ENCODE measurements around the gene FGFBP2. TPM values are rescaled to one million over a fixed set of nuclear protein-coding genes. Genes with fewer than 3 reads are reported as not detected.

Gene FGFBP2
- total and polyA plus RNA-seq, 2 experiments from 2014 or later, result 0.18 to 0.56 TPM

DNA sequence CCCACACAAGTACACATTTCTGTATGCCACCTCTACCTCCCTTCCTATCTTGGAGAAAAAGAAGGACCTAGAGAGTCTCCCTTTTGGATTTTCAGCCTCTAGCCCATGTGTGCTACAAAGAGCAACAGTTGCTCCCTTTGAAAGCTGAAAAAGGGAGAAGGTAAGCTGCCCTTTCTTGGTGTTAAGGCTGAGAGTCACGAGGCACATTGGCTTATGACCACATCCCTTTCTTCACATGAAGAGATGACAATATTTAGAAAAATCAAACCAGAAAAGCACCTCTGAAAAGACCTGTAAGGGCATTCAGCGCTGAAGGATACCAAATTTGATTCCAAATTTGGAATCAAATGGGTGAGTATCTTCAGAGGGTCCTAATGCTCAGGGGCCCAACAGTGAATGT, 18.1 kb downstream of the FGFBP2 start (continued):
- TF ChIP-seq, protein P1, sequence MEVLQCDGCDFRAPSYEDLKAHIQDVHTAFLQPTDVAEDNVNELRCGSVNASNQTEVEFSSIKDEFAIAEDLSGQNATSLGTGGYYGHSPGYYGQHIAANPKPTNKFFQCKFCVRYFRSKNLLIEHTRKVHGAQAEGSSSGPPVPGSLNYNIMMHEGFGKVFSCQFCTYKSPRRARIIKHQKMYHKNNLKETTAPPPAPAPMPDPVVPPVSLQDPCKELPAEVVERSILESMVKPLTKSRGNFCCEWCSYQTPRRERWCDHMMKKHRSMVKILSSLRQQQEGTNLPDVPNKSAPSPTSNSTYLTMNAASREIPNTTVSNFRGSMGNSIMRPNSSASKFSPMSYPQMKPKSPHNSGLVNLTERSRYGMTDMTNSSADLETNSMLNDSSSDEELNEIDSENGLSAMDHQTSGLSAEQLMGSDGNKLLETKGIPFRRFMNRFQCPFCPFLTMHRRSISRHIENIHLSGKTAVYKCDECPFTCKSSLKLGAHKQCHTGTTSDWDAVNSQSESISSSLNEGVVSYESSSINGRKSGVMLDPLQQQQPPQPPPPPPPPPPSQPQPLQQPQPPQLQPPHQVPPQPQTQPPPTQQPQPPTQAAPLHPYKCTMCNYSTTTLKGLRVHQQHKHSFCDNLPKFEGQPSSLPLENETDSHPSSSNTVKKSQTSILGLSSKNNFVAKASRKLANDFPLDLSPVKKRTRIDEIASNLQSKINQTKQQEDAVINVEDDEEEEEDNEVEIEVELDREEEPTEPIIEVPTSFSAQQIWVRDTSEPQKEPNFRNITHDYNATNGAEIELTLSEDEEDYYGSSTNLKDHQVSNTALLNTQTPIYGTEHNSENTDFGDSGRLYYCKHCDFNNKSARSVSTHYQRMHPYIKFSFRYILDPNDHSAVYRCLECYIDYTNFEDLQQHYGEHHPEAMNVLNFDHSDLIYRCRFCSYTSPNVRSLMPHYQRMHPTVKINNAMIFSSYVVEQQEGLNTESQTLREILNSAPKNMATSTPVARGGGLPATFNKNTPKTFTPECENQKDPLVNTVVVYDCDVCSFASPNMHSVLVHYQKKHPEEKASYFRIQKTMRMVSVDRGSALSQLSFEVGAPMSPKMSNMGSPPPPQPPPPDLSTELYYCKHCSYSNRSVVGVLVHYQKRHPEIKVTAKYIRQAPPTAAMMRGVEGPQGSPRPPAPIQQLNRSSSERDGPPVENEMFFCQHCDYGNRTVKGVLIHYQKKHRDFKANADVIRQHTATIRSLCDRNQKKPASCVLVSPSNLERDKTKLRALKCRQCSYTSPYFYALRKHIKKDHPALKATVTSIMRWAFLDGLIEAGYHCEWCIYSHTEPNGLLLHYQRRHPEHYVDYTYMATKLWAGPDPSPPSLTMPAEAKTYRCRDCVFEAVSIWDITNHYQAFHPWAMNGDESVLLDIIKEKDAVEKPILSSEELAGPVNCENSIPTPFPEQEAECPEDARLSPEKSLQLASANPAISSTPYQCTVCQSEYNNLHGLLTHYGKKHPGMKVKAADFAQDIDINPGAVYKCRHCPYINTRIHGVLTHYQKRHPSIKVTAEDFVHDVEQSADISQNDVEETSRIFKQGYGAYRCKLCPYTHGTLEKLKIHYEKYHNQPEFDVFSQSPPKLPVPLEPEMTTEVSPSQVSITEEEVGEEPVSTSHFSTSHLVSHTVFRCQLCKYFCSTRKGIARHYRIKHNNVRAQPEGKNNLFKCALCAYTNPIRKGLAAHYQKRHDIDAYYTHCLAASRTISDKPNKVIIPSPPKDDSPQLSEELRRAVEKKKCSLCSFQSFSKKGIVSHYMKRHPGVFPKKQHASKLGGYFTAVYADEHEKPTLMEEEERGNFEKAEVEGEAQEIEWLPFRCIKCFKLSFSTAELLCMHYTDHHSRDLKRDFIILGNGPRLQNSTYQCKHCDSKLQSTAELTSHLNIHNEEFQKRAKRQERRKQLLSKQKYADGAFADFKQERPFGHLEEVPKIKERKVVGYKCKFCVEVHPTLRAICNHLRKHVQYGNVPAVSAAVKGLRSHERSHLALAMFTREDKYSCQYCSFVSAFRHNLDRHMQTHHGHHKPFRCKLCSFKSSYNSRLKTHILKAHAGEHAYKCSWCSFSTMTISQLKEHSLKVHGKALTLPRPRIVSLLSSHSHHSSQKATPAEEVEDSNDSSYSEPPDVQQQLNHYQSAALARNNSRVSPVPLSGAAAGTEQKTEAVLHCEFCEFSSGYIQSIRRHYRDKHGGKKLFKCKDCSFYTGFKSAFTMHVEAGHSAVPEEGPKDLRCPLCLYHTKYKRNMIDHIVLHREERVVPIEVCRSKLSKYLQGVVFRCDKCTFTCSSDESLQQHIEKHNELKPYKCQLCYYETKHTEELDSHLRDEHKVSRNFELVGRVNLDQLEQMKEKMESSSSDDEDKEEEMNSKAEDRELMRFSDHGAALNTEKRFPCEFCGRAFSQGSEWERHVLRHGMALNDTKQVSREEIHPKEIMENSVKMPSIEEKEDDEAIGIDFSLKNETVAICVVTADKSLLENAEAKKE (CRISPR knock-in tag; IDR thresholded peaks at IDR 0.05), result no peak
- TF ChIP-seq STAT1 (IDR thresholded peaks at IDR 0.05; ENCODE audit: unreplicated experiment), result no peak

DNA sequence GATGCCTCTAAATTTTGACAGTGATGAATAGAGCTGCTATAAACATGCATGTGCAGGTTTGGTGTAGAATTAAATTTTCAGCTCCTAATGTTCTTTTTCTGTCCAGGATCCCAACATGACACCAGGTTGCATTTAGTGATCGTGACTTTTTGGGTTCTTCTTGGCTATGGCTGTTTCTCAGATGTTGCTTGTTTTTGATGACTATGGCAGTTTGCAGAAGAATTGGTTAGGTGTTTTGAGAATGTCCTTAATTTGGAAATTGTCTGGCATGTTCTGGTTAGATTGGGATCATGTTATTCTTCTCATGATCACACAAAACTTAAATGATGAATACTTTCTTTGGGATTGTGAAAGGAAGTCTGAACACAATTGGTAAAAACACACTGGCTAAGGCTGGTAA, 20.7 kb downstream of the FGFBP2 start:
- no peak overlapping the region for H3K4me2 ChIP-seq
- Mint-ChIP-seq H3K4me3 (no peak overlapping the region), H3K9me3 (no peaks in the 10 kb centered on the region), H3K27me3 (ENCODE audit: insufficient read depth, low read depth, poor library complexity) (peaks cover 8% of the 10 kb centered on the region), H3K36me3 (ENCODE audit: low read depth) (no peaks in the 10 kb centered on the region), H3K4me1 (peaks cover 10% of the 10 kb centered on the region), H3K27ac (no peak overlapping the region)
- H2AFZ ChIP-seq, result no peak overlapping the region
- H3K36me3 ChIP-seq (ENCODE audit: insufficient read depth), result no peaks in the 10 kb centered on the region
- ATAC-seq (no peak), DNase-seq (ENCODE audit: low spot score) (no peak)
- H3K27ac ChIP-seq (ENCODE audit: low read depth), result no peak overlapping the region
- no peaks in the 10 kb centered on the region for H3K79me2 ChIP-seq (replicated peaks; ENCODE audit: insufficient read depth)
- H3F3A ChIP-seq (replicated peaks; ENCODE audit: low read depth), result no peaks in the 10 kb centered on the region
- H4K20me1 ChIP-seq (replicated peaks; ENCODE audit: insufficient read depth), result no peaks in the 10 kb centered on the region
- peaks cover 11% of the 10 kb centered on the region for H3K9me2 ChIP-seq (ENCODE audit: insufficient read depth)
- H3K4me3 ChIP-seq, result no peak overlapping the region
- H3K27me3 ChIP-seq (ENCODE audit: insufficient read depth), result no peaks in the 10 kb centered on the region
- no peaks in the 10 kb centered on the region for H3K4me1 ChIP-seq (ENCODE audit: insufficient read depth)
- TF ChIP-seq ZNF114 (CRISPR knock-in tag; IDR thresholded peaks at IDR 0.05), result no peak
- no peak for TF ChIP-seq NANOG (IDR thresholded peaks at IDR 0.05; ENCODE audit: borderline replicate concordance)
- TF ChIP-seq, protein P2, sequence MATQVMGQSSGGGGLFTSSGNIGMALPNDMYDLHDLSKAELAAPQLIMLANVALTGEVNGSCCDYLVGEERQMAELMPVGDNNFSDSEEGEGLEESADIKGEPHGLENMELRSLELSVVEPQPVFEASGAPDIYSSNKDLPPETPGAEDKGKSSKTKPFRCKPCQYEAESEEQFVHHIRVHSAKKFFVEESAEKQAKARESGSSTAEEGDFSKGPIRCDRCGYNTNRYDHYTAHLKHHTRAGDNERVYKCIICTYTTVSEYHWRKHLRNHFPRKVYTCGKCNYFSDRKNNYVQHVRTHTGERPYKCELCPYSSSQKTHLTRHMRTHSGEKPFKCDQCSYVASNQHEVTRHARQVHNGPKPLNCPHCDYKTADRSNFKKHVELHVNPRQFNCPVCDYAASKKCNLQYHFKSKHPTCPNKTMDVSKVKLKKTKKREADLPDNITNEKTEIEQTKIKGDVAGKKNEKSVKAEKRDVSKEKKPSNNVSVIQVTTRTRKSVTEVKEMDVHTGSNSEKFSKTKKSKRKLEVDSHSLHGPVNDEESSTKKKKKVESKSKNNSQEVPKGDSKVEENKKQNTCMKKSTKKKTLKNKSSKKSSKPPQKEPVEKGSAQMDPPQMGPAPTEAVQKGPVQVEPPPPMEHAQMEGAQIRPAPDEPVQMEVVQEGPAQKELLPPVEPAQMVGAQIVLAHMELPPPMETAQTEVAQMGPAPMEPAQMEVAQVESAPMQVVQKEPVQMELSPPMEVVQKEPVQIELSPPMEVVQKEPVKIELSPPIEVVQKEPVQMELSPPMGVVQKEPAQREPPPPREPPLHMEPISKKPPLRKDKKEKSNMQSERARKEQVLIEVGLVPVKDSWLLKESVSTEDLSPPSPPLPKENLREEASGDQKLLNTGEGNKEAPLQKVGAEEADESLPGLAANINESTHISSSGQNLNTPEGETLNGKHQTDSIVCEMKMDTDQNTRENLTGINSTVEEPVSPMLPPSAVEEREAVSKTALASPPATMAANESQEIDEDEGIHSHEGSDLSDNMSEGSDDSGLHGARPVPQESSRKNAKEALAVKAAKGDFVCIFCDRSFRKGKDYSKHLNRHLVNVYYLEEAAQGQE (IDR thresholded peaks at IDR 0.05; ENCODE audit: unreplicated experiment), result no peak
- no peak for TF ChIP-seq POLR2AphosphoS5 (IDR thresholded peaks at IDR 0.05; ENCODE audit: low read depth)
- TF ChIP-seq, protein P3, sequence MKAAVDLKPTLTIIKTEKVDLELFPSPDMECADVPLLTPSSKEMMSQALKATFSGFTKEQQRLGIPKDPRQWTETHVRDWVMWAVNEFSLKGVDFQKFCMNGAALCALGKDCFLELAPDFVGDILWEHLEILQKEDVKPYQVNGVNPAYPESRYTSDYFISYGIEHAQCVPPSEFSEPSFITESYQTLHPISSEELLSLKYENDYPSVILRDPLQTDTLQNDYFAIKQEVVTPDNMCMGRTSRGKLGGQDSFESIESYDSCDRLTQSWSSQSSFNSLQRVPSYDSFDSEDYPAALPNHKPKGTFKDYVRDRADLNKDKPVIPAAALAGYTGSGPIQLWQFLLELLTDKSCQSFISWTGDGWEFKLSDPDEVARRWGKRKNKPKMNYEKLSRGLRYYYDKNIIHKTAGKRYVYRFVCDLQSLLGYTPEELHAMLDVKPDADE (IDR thresholded peaks at IDR 0.05), result no peak
- TF ChIP-seq ZNF331 (CRISPR knock-in tag; IDR thresholded peaks at IDR 0.05; ENCODE audit: low read depth), result no peak
- TF ChIP-seq, protein P4, sequence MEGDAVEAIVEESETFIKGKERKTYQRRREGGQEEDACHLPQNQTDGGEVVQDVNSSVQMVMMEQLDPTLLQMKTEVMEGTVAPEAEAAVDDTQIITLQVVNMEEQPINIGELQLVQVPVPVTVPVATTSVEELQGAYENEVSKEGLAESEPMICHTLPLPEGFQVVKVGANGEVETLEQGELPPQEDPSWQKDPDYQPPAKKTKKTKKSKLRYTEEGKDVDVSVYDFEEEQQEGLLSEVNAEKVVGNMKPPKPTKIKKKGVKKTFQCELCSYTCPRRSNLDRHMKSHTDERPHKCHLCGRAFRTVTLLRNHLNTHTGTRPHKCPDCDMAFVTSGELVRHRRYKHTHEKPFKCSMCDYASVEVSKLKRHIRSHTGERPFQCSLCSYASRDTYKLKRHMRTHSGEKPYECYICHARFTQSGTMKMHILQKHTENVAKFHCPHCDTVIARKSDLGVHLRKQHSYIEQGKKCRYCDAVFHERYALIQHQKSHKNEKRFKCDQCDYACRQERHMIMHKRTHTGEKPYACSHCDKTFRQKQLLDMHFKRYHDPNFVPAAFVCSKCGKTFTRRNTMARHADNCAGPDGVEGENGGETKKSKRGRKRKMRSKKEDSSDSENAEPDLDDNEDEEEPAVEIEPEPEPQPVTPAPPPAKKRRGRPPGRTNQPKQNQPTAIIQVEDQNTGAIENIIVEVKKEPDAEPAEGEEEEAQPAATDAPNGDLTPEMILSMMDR (conservative IDR thresholded peaks at IDR 0.05; ENCODE audit: low read depth in 2 of 2), result no peak
- TF ChIP-seq JUNB (IDR thresholded peaks at IDR 0.05; ENCODE audit: unreplicated experiment), result no peak
- TF ChIP-seq CREB1 (CRISPR knock-in tag; IDR thresholded peaks at IDR 0.05; ENCODE audit: low read depth), result no peak
